GM19193 (cell line): ENCODE measurements around the gene CCDC13.

Source experiments
- POLR2A ChIP-seq: IDR thresholded peaks from 4 replicates; pipeline ENCODE4 v1.6.1; 2011; ENCODE audit not compliant: insufficient read depth, insufficient read length; ENCODE audit errors: extremely low read depth

The CCDC13 gene

DNA sequence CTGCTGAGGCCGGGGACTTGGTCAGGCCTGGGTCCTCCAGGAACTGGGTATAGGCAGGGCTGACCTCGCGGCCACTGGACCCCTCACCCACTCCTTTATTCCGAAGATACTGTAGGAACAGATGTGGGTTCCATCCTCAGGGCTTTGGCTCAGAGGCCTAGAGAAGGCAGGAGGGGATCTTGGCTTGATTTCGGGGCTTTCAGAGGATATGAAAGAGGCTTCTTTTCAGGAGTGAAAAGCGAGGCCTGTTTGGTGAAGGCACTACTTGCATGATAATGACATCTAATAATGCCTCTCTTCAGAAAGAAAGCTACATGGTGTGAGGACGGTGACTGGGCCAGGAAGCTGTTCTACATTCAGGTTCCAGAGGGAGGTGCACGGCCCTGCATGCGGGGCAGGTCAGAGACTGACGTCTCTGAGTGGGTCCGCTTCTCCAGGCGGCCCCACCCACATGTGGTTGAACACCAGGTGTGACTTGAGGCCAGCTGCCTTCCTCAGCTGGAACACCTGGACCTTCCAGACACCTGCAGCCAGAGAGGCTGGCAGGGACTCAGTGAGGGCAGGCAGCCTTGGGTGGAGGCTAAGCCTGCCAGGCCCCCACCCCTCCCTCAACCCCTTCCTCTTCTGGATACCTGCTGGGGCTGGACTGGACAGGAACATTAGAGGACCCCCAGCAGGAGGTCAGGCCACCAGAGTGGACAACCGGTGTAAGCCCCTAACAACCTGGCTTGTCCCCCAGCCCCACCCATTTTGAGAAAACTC is 39.4 kb downstream of the CCDC13 start:
- TF ChIP-seq POLR2A: no peak

DNA sequence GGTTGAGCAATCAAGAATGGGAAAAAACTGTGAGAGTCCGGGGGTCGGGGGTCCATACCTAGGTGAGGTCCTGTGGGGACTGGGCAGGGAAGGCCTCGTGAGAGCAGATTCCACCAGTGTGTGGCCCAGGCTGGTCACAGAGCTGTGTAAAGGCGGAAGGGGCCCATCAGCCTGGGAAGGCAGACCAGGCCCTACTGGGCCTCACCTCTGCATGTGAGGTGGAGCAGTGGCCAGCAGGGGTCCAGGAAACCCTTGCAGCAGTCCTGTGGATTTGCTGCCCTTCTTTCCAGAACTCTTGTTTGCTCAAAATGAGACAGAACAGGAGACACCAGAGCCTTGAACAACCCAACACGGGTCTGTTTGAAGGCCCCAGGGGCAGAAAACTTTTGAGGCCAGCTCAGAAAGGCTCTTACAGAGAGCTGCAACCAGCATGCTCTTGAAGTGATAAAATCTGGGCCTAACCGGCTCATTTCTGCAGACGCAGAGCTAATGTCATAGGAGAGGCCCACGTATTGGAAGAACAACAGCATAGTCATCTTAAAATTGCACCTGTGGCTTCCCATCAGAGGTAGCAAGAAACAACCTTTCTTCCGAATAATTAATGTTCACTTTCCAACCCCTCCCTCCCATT is 40.1 kb downstream of the CCDC13 start:
- no peak for TF ChIP-seq POLR2A

DNA sequence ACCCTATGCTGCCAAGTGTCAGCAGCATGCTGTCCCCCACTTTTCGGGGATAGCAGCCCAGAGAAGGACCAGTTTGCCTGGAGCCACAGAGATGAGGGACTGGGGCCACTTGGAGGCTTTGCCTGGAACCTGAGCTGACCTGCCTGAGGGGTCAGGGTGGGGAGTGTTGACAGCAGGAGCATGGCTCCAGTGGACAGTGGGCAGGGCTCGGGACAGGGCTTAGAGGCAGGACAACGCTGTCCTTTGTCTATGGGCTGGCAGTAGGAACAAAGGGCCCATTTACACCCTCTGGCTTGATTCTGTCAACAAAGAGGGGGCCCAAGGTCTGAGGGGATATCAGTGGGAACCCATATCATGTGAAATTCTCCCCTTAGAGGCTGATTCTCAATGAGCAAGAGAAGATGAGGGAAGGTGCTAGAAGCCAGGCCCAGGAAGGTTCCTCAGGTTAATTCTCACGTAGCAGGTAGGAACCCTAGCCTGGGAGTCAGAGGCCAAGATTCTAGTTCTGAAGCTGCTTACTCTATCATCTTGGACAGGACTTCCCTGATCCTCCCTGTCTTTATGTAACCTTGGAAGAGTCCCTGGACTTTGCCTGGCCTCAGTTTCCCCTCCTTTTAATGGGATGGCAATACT is 40.7 kb downstream of the CCDC13 start:
- TF ChIP-seq POLR2A: no peak

DNA sequence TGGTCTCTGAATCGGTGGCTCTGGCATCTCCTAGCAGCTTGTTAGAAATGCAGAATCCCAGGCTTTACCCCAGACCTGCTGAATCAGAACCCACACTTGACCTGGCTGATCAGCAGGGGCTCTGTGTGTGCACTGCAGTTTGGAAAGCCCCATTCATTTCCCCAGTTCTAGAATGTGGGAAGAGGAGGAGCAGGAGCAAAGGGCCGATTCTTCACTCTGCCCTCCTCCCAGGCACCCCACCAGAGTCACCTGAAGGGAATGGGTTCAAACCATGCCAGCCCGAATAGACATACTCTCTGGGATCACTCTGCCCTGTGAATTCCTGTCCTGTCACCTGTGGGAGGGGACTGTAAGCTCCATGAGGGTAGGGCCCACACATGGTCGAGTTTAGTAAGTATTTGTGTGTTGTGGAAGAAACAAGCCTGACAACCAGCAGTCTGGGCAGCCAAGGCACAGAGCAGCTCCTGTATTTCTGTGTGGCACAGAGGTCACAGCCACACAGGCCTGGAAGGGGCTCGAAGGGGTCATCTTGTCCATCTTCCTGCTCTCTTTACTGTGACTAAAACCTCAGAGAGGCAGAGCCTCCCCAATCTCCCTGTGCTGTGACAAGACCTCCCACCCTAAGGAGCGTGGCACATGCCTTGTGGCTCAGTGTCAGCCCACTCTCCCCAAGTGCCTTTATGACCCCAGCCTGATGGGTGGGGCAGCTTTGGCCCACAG is 41.4 kb downstream of the CCDC13 start:
- TF ChIP-seq POLR2A: no peak

DNA sequence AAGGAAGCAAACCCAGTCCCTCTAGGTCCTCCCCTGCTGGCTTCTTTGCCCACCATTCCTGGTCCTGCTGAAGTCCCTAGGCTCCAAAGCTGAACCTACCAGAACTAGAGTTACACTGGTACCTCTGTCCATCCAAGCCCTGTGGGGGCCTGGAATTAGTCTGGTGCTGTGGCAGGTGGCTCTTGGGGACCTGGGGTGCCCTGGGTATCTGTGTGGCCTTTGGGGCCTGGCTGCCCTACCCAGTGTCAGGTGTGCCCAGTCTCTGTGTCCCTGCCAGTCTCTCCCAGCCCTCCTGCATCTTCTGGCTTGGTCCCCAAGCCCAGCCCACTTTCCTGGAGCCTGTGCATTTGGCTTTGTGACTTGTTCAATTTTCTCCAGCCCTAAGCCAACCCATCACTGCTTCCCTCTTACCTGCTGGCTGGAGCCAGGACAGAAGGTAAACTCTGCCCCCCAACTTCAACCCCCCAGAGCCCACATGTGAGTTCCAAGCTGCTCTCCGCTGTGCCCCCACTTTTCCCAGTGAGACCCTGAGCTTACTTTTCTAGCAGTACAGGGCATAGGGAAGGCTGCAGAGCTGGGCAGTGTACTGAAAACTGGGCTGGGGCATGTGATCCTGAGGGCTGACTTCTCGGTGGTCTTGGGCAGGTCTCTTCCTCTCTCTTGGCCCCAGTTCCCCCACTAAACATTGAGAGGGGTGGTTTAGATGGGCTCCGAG is 42.2 kb downstream of the CCDC13 start:
- TF ChIP-seq POLR2A: no peak

DNA sequence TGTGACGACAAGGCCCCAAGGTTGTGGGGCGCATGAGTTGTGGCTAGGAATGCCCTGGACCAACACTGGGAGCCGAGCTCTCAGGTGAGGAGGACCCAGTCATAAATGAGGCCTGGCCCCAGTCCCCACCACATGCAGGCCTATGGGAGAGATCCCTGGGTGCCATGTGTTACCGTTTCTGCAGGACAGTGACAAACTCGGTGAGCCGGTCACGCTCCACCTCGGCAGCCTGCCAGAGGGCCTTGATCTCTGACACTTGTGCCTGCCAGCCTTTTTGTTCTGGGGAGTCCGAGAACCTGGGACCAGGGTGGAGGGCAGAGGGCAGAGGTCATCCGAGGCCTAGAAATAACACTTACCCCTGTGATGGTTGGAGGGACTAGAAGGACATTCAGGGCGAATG is 42.8 kb downstream of the CCDC13 start:
- TF ChIP-seq POLR2A: no peak

DNA sequence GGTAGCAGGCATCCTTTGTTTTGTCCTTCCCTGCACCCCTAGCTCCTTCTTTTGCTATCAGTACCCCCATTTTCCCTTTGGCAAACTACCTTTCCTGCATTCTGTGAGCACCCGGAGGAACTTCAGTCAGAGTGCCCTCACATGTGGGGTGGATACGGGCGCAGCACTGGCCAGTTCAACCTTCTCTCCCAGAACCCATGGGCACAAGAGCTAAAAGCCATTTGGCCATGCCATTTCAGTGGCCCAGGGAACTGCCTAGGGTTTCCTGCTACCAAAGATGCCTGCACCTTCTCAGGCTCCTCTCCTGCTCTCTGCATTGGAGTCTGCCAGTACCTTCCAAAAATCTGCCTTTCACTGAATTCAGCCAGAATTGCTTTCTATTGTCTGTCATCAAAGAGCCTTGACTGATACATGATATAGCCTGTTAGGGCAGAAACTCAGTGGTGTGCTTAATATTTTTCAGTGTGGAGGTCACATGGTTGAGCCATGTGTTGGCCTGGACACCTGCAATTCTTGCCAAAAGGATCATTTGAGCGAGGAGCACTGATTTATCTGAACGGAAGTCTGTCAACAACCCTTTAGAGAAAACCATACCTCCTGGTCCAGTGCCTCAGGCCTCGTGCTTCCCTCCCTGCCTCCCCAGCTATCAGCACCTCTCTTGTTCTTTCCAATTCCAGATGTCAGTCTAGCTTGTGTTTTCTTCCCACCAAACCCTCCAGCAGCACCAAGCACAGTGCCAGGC is 43.5 kb downstream of the CCDC13 start:
- no peak for TF ChIP-seq POLR2A

DNA sequence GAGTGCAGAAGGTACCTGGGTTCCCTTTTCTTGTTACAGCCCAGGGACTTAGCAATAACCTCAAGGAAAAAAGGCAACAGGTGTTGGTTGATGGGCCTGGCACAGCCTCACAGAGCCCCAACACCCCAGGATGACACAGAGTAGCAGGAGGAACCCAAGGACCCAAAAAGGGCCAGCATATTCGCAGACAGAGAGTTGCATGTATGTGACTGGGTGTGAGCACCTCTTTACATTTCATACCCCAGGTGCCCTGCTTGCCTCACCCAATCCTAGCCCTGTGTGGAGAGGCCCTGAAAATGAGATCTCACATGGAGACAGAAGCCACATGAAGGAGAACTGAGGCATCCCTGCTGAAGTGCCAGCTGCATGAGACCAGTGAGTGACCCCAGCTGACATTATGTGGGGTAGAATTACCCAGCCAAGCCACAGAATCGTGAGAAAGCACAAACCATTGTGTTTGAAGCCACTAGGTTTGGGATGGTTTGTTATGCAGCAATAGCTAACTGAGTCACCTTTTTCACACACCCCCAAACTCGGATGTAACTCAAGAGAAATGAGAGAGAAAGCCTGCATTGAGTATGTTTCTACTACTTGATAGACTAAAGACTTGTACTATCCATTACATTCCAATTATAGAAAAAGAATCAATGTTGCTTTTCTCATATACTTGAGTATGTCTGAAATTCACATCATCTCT is 44.2 kb downstream of the CCDC13 start:
- no peak for TF ChIP-seq POLR2A

DNA sequence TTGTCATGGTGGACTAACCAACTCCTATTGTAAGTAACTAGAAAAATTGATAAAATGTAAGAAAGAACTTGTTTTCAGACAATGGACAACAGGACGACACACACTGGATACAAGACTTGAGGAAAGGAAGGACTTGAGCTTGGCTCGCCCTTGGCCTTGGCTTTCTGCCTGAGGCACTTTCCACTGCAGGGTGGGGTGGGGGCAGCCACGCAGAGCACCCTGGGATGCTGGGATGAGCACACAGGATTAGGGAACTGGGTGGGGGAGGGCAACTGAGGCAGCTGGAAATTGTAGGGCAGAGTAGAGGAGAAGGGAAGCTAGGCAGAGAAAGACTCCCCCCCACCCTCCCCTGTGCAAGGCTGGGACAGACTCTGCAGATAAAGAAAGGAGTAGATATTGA is 45.0 kb downstream of the CCDC13 start:
- TF ChIP-seq POLR2A: no peak

DNA sequence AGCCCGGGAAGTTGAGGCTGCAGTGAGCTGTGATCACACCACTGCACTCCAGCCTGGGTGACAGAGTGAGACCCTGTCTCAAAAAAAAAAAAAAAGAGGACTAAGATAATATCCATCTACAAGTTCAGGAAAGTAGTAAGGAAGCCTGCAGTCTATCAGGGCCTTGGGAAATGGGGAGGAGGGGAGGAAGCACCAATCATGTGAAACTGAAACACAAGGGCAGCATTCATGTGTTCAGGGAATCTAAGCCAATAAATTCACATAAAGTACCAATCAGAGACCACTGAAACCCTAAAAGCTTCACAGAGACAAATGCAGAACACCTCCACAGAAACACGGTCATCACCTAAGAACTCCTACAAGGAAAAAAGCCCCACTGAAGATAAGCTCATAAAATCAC is 47.6 kb downstream of the CCDC13 start:
- no peak for TF ChIP-seq POLR2A

DNA sequence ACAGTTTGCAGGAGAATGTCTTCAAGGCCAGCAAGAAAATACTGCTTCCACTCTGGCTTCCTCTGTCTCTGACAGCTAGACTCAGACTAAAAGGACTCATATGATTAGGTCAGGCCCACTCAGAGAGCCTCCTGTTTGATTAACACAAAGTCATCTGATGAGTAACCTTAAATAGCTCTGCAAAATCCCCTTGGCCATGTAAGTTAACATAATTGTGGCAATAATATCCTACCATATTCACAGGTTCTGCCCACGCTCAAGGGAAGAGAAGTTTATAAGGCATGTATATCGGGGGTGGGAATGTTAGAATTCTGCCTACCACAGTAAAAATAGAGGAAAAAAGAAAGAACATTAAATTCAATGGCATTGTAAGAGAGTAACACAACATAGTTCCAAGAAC is 49.8 kb downstream of the CCDC13 start:
- TF ChIP-seq POLR2A: no peak
